Measurements from ENCODE around the gene FIBCD1. TPM values are rescaled to one million over a fixed set of nuclear protein-coding genes. Genes with fewer than 3 reads are reported as not detected.
A peak's percentile ranks its signal among the peaks of the same experiment; 100 is the strongest.

FIBCD1 gene
- total RNA-seq, 2 experiments from 2014 or later = not detected

GRCh38 chr9:130867556-130867955 is 71.5 kb downstream of the FIBCD1 start:
- CTCF ChIA-PET = interaction anchor here (1.0 kb wide), 1 partner anchor 27 kb away, joined by 3 read pairs; no protein-coding TSS in a partner anchor
- no peak for DNase-seq
- Mint-ChIP-seq H3K27ac (no peak overlapping the region), H3K9me3 (no peaks in the 10 kb centered on the region), H3K4me3 (no peak overlapping the region), H3K27me3 (no peaks in the 10 kb centered on the region), H3K36me3 (ENCODE audit: low read depth) (peaks cover 1% of the 10 kb centered on the region), H3K4me1 (peaks cover 6% of the 10 kb centered on the region)
- POLR2A ChIA-PET = no interaction called here

GRCh38 chr9:130866474-130866965 is 72.5 kb downstream of the FIBCD1 start:
- Mint-ChIP-seq H3K4me1 (peaks cover 6% of the 10 kb centered on the region), H3K9me3 (no peaks in the 10 kb centered on the region), H3K36me3 (ENCODE audit: low read depth) (peaks cover 1% of the 10 kb centered on the region), H3K4me3 (no peak overlapping the region), H3K27ac (no peak overlapping the region), H3K27me3 (no peaks in the 10 kb centered on the region)
- POLR2A ChIA-PET = no interaction called here
- peak; percentile 68 for DNase-seq
- CTCF ChIA-PET = interaction anchor here (0.5 to 2.6 kb wide), 5 partner anchors 12 to 613 kb away, joined by 3 to 13 read pairs (median 3); no protein-coding TSS in a partner anchor

DNA sequence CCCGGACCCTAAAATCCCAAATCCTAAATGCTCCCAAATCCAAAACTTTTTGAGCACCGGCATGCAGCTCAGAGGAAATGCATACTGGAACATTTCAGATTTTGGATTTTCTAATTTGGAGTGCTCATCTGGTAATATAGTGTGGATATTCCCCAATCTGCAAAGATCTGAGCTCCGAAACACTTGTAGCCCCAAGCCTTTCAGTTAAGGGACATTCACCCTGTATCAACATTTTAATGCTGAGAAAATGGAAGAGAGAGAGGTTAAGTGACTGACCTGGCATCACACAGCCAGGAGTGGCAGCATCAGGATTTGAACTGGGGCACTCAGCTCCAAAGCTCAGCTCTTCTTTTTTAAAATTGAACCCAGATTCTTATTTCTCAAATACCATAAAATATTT is 73.1 kb downstream of the FIBCD1 start:
- Mint-ChIP-seq H3K36me3 (ENCODE audit: low read depth) (peaks cover 1% of the 10 kb centered on the region), H3K4me1 (peaks cover 6% of the 10 kb centered on the region), H3K4me3 (no peak overlapping the region), H3K27ac (no peak overlapping the region), H3K27me3 (no peaks in the 10 kb centered on the region), H3K9me3 (no peaks in the 10 kb centered on the region)
- POLR2A ChIA-PET = no interaction called here
- CTCF ChIA-PET = interaction anchor here (0.7 to 2.6 kb wide), 3 partner anchors 11 to 164 kb away, joined by 3 to 13 read pairs (median 3); no protein-coding TSS in a partner anchor
- no peak for DNase-seq

GRCh38 chr9:130864541-130864940 is 74.5 kb downstream of the FIBCD1 start:
- POLR2A ChIA-PET = no interaction called here
- CTCF ChIA-PET = interaction anchor here (0.6 to 2.6 kb wide), 2 partner anchors 12 to 163 kb away, joined by 3 to 13 read pairs; no protein-coding TSS in a partner anchor
- H3K27me3 Mint-ChIP-seq = no peaks in the 10 kb centered on the region
- no peak for DNase-seq
- H3K9me3 Mint-ChIP-seq = no peaks in the 10 kb centered on the region
- H3K4me1 Mint-ChIP-seq = peaks cover 6% of the 10 kb centered on the region
- H3K36me3 Mint-ChIP-seq (ENCODE audit: low read depth) = peaks cover 1% of the 10 kb centered on the region
- H3K27ac Mint-ChIP-seq = no peak overlapping the region
- no peak overlapping the region for H3K4me3 Mint-ChIP-seq

DNA sequence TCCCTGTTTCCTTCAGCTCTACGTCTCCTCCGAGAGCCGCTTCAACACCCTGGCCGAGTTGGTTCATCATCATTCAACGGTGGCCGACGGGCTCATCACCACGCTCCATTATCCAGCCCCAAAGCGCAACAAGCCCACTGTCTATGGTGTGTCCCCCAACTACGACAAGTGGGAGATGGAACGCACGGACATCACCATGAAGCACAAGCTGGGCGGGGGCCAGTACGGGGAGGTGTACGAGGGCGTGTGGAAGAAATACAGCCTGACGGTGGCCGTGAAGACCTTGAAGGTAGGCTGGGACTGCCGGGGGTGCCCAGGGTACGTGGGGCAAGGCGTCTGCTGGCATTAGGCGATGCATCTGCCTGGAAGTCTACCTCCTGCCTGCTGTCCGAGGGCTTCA is 76.3 kb downstream of the FIBCD1 start:
- peaks cover 4% of the 10 kb centered on the region for H3K4me1 Mint-ChIP-seq
- no peaks in the 10 kb centered on the region for H3K27me3 Mint-ChIP-seq
- H3K27ac Mint-ChIP-seq = no peak overlapping the region
- POLR2A ChIA-PET = no interaction called here
- CTCF ChIA-PET = interaction anchor here (0.9 to 1.1 kb wide), 3 partner anchors 86 to 416 kb away, joined by 3 to 6 read pairs (median 4); no protein-coding TSS in a partner anchor
- no peak for DNase-seq
- H3K9me3 Mint-ChIP-seq = no peaks in the 10 kb centered on the region
- H3K4me3 Mint-ChIP-seq = no peak overlapping the region
- peaks cover 1% of the 10 kb centered on the region for H3K36me3 Mint-ChIP-seq (ENCODE audit: low read depth)

- CTCF ChIA-PET = interaction anchor here (0.9 to 1.2 kb wide), 4 partner anchors 36 to 415 kb away, joined by 3 to 6 read pairs (median 4); no protein-coding TSS in a partner anchor
- POLR2A ChIA-PET = no interaction called here
- H3K4me1 Mint-ChIP-seq = peaks cover 2% of the 10 kb centered on the region
- no peak for DNase-seq
- no peak overlapping the region for H3K4me3 Mint-ChIP-seq
- no peaks in the 10 kb centered on the region for H3K27me3 Mint-ChIP-seq
- peaks cover 1% of the 10 kb centered on the region for H3K36me3 Mint-ChIP-seq (ENCODE audit: low read depth)
- no peak overlapping the region for H3K27ac Mint-ChIP-seq
- no peaks in the 10 kb centered on the region for H3K9me3 Mint-ChIP-seq
Measured at GRCh38 chr9:130862217-130862616, 76.8 kb downstream of the FIBCD1 start.

GRCh38 chr9:130861372-130862180 is 77.5 kb downstream of the FIBCD1 start:
- H3K4me1 Mint-ChIP-seq = peaks cover 2% of the 10 kb centered on the region
- ChIA-PET CTCF (interaction anchor here (1.0 to 1.2 kb wide), 3 partner anchors 36 to 414 kb away, joined by 3 to 4 read pairs (median 3); no protein-coding TSS in a partner anchor), POLR2A (no interaction called here)
- H3K27me3 Mint-ChIP-seq = no peaks in the 10 kb centered on the region
- no peak overlapping the region for H3K27ac Mint-ChIP-seq
- H3K36me3 Mint-ChIP-seq (ENCODE audit: low read depth) = peaks cover 1% of the 10 kb centered on the region
- no peak overlapping the region for H3K4me3 Mint-ChIP-seq
- no peak for DNase-seq
- no peaks in the 10 kb centered on the region for H3K9me3 Mint-ChIP-seq

DNA sequence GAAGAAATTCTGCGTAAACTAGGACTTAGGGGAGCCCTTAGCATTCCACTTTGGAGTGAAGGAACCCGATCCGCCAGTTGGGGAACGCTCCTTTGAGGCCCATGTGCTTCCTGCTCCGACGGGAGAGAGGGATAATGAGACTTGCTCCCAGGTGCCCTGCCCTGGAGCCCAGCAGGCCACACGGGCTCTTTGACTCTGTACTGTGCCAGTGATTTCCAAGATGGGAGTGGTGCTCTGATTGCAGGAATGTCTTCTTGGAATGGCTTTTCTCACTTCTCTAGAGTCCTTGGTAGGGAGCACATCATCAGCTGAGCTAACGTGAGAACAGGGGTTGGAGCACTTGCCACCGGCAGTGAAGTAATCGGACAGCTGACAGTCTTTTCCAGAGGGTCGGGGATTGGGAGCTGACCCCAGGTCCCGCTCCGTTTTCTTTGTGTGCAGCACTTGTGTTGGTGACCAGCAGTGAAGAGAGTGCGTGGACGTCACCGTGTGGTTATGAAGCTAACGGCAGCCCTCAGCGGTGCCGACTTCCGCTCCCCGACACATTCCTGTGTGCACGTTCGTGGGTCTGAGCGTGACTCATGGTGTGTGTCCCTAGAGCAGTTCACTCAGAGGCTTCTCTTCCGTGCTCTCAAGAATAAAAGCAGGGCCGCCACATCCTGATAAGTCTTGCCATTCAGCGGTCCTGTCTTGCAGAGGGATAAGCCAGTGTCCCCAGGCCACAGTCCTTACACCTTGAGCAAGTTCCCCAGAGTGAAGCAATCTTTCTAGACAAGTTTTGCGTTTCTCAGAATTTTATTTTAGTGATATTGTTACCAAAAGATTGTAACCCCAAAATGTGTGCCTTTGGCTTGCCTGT is 78.4 kb downstream of the FIBCD1 start:
- H3K9me3 Mint-ChIP-seq = no peaks in the 10 kb centered on the region
- no peaks in the 10 kb centered on the region for H3K36me3 Mint-ChIP-seq (ENCODE audit: low read depth)
- no peak for DNase-seq
- no peak overlapping the region for H3K4me3 Mint-ChIP-seq
- ChIA-PET CTCF (no interaction called here), POLR2A (no interaction called here)
- no peaks in the 10 kb centered on the region for H3K4me1 Mint-ChIP-seq
- peak overlapping the region; percentile 42 for H3K27ac Mint-ChIP-seq
- H3K27me3 Mint-ChIP-seq = no peaks in the 10 kb centered on the region

- no peak for DNase-seq
- no peaks in the 10 kb centered on the region for H3K4me1 Mint-ChIP-seq
- no peak overlapping the region for H3K27ac Mint-ChIP-seq
- H3K36me3 Mint-ChIP-seq (ENCODE audit: low read depth) = peaks cover 4% of the 10 kb centered on the region
- no peak overlapping the region for H3K4me3 Mint-ChIP-seq
- no peaks in the 10 kb centered on the region for H3K27me3 Mint-ChIP-seq
- ChIA-PET CTCF (interaction anchor here (0.8 kb wide), 1 partner anchor 23 kb away, joined by 3 read pairs; no protein-coding TSS in a partner anchor), POLR2A (no interaction called here)
- H3K9me3 Mint-ChIP-seq = no peaks in the 10 kb centered on the region
Measured at GRCh38 chr9:130858739-130859705, 80.0 kb downstream of the FIBCD1 start.

DNA sequence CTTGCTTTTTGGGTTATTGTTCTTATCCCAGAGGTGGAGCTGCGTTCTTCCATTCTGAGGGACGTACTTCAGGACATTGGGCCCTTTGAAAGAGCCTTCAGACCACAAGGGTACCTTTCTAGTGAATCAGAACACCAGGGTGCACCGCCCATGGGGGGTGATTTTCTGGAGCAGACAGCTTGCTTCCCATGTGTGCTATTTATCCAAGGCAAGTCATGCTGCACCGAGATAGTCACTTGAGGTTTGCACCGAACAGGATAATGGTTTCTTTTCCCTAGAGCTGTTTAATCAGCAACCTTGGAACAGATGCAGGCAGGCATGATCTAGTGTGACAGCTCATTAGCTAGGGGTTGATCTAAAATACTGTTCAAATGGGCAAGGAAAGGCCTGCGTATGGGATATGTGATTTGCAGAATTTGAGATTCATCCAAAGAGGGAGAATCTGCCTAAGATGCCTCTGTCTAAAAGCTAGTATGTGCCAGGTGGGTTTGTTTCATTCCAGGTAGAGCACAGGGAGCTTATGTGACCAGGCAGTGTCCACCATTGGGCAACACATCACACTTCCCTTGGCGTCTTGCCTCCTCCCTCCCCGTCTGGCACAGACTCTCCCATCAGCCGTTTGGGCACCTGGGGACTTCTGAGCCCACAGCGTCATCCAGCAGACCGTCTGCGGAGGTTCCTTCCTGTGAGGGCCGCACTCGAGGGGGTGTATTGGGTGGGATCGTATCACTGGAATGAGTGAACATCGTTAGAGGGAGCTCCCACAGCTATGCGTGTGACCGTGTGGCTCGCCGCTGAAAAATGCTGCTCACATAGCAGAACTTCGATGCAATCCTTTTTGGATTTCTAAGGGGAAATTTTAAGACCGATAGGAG is 80.9 kb downstream of the FIBCD1 start:
- Mint-ChIP-seq H3K4me3 (no peak overlapping the region), H3K36me3 (ENCODE audit: low read depth) (peaks cover 4% of the 10 kb centered on the region), H3K9me3 (no peaks in the 10 kb centered on the region), H3K4me1 (no peaks in the 10 kb centered on the region), H3K27ac (no peak overlapping the region), H3K27me3 (no peaks in the 10 kb centered on the region)
- CTCF ChIA-PET = interaction anchor here (0.8 kb wide), 1 partner anchor 22 kb away, joined by 3 read pairs; no protein-coding TSS in a partner anchor
- DNase-seq = no peak
- POLR2A ChIA-PET = no interaction called here

- no peaks in the 10 kb centered on the region for H3K9me3 Mint-ChIP-seq
- no peak overlapping the region for H3K4me3 Mint-ChIP-seq
- no peak overlapping the region for H3K27ac Mint-ChIP-seq
- no peaks in the 10 kb centered on the region for H3K4me1 Mint-ChIP-seq
- peaks cover 4% of the 10 kb centered on the region for H3K36me3 Mint-ChIP-seq (ENCODE audit: low read depth)
- ChIA-PET CTCF (no interaction called here), POLR2A (no interaction called here)
- DNase-seq = no peak
- no peaks in the 10 kb centered on the region for H3K27me3 Mint-ChIP-seq
Measured at GRCh38 chr9:130856474-130856873, 82.6 kb downstream of the FIBCD1 start.

All from activated CD4-positive, alpha-beta T cell treated with anti-CD3 and anti-CD28 coated beads, Interleukin-2, amount 10 ng/mL, durations not matched to agents 7 days and 5 days (primary cell).